K562 (cell line): ENCODE data around the gene TMEM203. TPM values are rescaled to one million over a fixed set of nuclear protein-coding genes. Genes with fewer than 3 reads are reported as not detected.
A peak's percentile ranks its signal among the peaks of the same experiment; 100 is the strongest.

Source experiments
- ATAC-seq: fragments of 200-7000 bp; cut with Tn5 transposase; 3 replicates; pipeline ENCODE4 v1.9.1; 2020; ENCODE audit warnings: moderate library complexity
- BruUV-seq: library from RNA; stranded (reverse); fragments of 400-500 nt; replicated peaks from 2 replicates; lab custom pipeline; 2021; lab: Mats Ljungman, UMichigan
- CTCF ChIA-PET: fragments of 300-600 bp; formaldehyde crosslinking; extraction: SDS; loops from one replicate; lab custom pipeline; 2021; ENCODE audit warnings: low intra/inter-chr PET ratio; lab: Yijun Ruan, JAX
- POLR2A ChIA-PET: fragments of 300-600, 350-650 bp; sonication (Branson Sonifier 250); formaldehyde crosslinking; extraction: SDS; loops from one replicate; lab custom pipeline; 2021; ENCODE audit warnings: antibody characterized with exemption, inconsistent platforms; lab: Yijun Ruan, JAX
- DNase-seq, 4 experiments: peaks; one replicate each; pipeline versions ENCODE4 v3.0.0 to v3.0.0-alpha.2; 2011 to 2018; ENCODE audit warnings: low spot score in 3 of 4, mixed read lengths in 3 of 4; ENCODE audit errors: extremely low read depth in 1 of 4
- FAIRE-seq: peaks from 2 replicates; lab custom pipeline; 2011; peaks lifted over from hg19 to GRCh38; lab: Jason Lieb, UNC
- H2AFZ ChIP-seq: 2 replicates; pipeline ENCODE4 v1.6.0; 2011; ENCODE audit warnings: low read depth, low read length, control low read depth, inconsistent platforms
- H3K27ac ChIP-seq: fragments of 200-600 bp; 3 replicates; pipeline ENCODE4 v1.8.0; 2011; ENCODE audit warnings: low read depth, mild to moderate bottlenecking, control low read depth, inconsistent platforms, low read length, moderate library complexity, mixed read lengths; ENCODE audit errors: extremely low read depth
- H3K27me3 ChIP-seq, 2 experiments: fragments of 300-600 bp in 1 of 2; 2 replicates in 1 of 2; 3 replicates in 1 of 2; pipeline versions ENCODE4 v1.6.0 to v1.8.0; 2011; ENCODE audit warnings: inconsistent platforms in 2 of 2, low read length in 2 of 2, mild to moderate bottlenecking in 1 of 2, mixed read lengths in 1 of 2, moderate library complexity in 1 of 2; ENCODE audit not compliant: control insufficient read depth in 2 of 2, insufficient read depth in 2 of 2
- H3K36me3 ChIP-seq: fragments of 300-600 bp; 3 replicates; pipeline ENCODE4 v1.8.0; 2011; ENCODE audit warnings: mild to moderate bottlenecking, low read length, inconsistent platforms; ENCODE audit not compliant: control insufficient read depth, insufficient read depth
- H3K4me1 ChIP-seq, 2 experiments: fragments of 200-600 bp in 1 of 2; replicated peaks in 1 of 2; 2 replicates in 1 of 2; 3 replicates in 1 of 2; pipeline versions ENCODE4 v1.5.1 to v1.8.0; 2011; ENCODE audit warnings: inconsistent platforms in 2 of 2, low read length in 2 of 2, mild to moderate bottlenecking in 1 of 2, mixed read lengths in 1 of 2, moderate library complexity in 1 of 2; ENCODE audit not compliant: control insufficient read depth in 2 of 2, insufficient read depth in 2 of 2
- H3K4me2 ChIP-seq: 2 replicates; pipeline ENCODE4 v1.6.1; 2011; ENCODE audit warnings: low read length, control low read depth, inconsistent platforms, mixed read lengths; ENCODE audit not compliant: insufficient read depth
- H3K4me3 ChIP-seq: fragments of 200-600 bp; sonication (generic), shearing (Covaris generic); 2 replicates; pipeline ENCODE4 v1.5.1; 2016; ENCODE audit warnings: control low read depth, inconsistent platforms
- H3K79me2 ChIP-seq: fragments of 200-600 bp; 3 replicates; pipeline ENCODE4 v1.8.0; 2011; ENCODE audit warnings: low read length, inconsistent platforms; ENCODE audit not compliant: control insufficient read depth, insufficient read depth
- H3K9ac ChIP-seq, 2 experiments: 2 replicates each; pipeline versions ENCODE4 v1.6.0 to v1.6.1; 2011; ENCODE audit warnings: low read depth in 2 of 2, low read length in 2 of 2, control low read depth in 1 of 2, inconsistent platforms in 1 of 2, mild to moderate bottlenecking in 1 of 2, mixed read lengths in 1 of 2; ENCODE audit not compliant: insufficient read depth in 1 of 2
- H3K9me1 ChIP-seq: one replicate; pipeline ENCODE4 v1.6.0; 2011; ENCODE audit warnings: inconsistent platforms, mild to moderate bottlenecking, low read length, moderate library complexity; ENCODE audit not compliant: control insufficient read depth, insufficient read depth
- H3K9me3 ChIP-seq: replicated peaks from 2 replicates; pipeline ENCODE4 v1.5.1; 2011; ENCODE audit warnings: low read depth, low read length, inconsistent platforms; ENCODE audit not compliant: control insufficient read depth, insufficient read depth
- H4K20me1 ChIP-seq: replicated peaks from 2 replicates; pipeline ENCODE4 v1.6.1; 2011; ENCODE audit warnings: low read length, inconsistent platforms, mixed read lengths; ENCODE audit not compliant: control insufficient read depth, insufficient read depth
- FOXA3 ChIP-seq, 2 experiments: fragments of 450-650 bp in 1 of 2; sonication (generic) in 1 of 2; formaldehyde crosslinking; IDR thresholded peaks in 1 of 2; conservative IDR thresholded peaks in 1 of 2; 2 replicates each; pipeline versions ENCODE4 v1.4.0 to v1.8.0; 2020 to 2022; ENCODE audit warnings: mild to moderate bottlenecking in 2 of 2, missing genetic modification reagents in 1 of 2
- RBFOX2 ChIP-seq: fragments of 200-400 bp; formaldehyde crosslinking; IDR thresholded peaks from 2 replicates; pipeline ENCODE4 v1.6.1; 2017; ENCODE audit warnings: low read depth, mild to moderate bottlenecking, low read length, moderate library complexity
- ZNF57 ChIP-seq: fragments of 450-650 bp; formaldehyde crosslinking; IDR thresholded peaks from 2 replicates; pipeline ENCODE4 v1.4.0; 2020; ENCODE audit warnings: mild to moderate bottlenecking, moderate library complexity
- WGBS: fragments of 100-300 bp; shearing (Covaris generic); methylation state at CpG from one replicate; pipeline ENCODE4 v1.1.6; 2016; ENCODE audit warnings: low coverage, mixed read lengths; ENCODE audit not compliant: insufficient coverage; ENCODE audit errors: missing lambda C conversion rate; 5-methylcytosine and 5-hydroxymethylcytosine counted together
- in situ Hi-C: fragments of 300-500 bp; cut with MboI; formaldehyde crosslinking; loops from 4 replicates; pipeline ENCODE4 v1.15.0; 2018; ENCODE audit warnings: inconsistent platforms, mixed read lengths
- intact Hi-C: fragments of 100-400 bp; cut with micrococcal nuclease; formaldehyde crosslinking; loops from 2 replicates; pipeline ENCODE4 v1.14.2; 2022
- polyA plus RNA-seq, 8 experiments: library from polyadenylated mRNA; depleted of rRNA in 4 of 8; stranded (reverse) in 5 of 8; unstranded in 3 of 8; fragments of >200 nt; fragmentation: Nextera tagmentation in 2 of 8; fragmentation: Illumina TruSeq in 1 of 8; extraction: Ambion mirVana in 2 of 8; extraction: Trizol in 1 of 8; gene quantifications; 2 replicates each; pipeline versions ENCODE4 v1.2.1 to v1.2.3, GENCODE V29; 2011 to 2014; ENCODE audit warnings: inconsistent platforms in 1 of 8, missing spikeins in 1 of 8
- total RNA-seq, 7 experiments: library from RNA; depleted of rRNA in 6 of 7; stranded (reverse); fragments of >200 nt in 6 of 7; fragmentation: Illumina TruSeq in 2 of 7; extraction: Trizol in 2 of 7; gene quantifications; 2 replicates each; pipeline versions ENCODE4 v1.2.1 to v1.2.3, GENCODE V29; 2011 to 2021; ENCODE audit warnings: low replicate concordance in 1 of 7
- TF ChIP-seq, protein P1 (sequence below): sonication (generic); formaldehyde crosslinking; IDR thresholded peaks from 2 replicates; pipeline ENCODE4 v1.8.0; 2022; ENCODE audit warnings: mild to moderate bottlenecking, missing genetic modification reagents, borderline replicate concordance

TMEM203 gene
- total and polyA plus RNA-seq, 9 of the 15 experiments (the other 6 are each of a cell fraction or from before 2014, with no cell fraction given), result 8.8 to 59.5 (median 37.6) TPM

- H3K4me1 ChIP-seq, result peaks cover 20 to 83% of the 10 kb centered on the region in 2 experiments
- no peaks in the 10 kb centered on the region for H3K9me1 ChIP-seq
- CTCF ChIA-PET, result no interaction called here
- peaks cover 43% of the 10 kb centered on the region for H3K79me2 ChIP-seq
- 97% methylated on average over 13 of the region's 19 CpGs for WGBS
- H3K9ac ChIP-seq, result peak overlapping the region in 1 of 2 experiments; percentile 96; a peak in 1 of 4 replicates
- in situ Hi-C loops, result loop anchor here (5.0 kb wide), 1 partner anchor 41 kb away; the partner anchor contains the start of genes CYSRT1 and RNF224
- no peaks in the 10 kb centered on the region for H3K27me3 ChIP-seq
- BruUV-seq, result no TSS peak
- H3K4me2 ChIP-seq, result no peak overlapping the region
- no peak overlapping the region for H3K27ac ChIP-seq
- intact Hi-C loops, result no loop called here
- peaks cover 72% of the 10 kb centered on the region; the same call in 2 of the 3 replicates for H3K36me3 ChIP-seq
- H4K20me1 ChIP-seq, result peaks cover 8% of the 10 kb centered on the region
- FAIRE-seq (no peak), ATAC-seq (no peak), DNase-seq (no peak)
- no peak overlapping the region for H3K4me3 ChIP-seq
- no peaks in the 10 kb centered on the region for H3K9me3 ChIP-seq
- POLR2A ChIA-PET, result no interaction called here
- TF ChIP-seq RBFOX2 (0 out of 2 replicates have a peak, but pooled peaks have one; percentile 15), FOXA3 (CRISPR knock-in tag; conservative IDR thresholded peaks at IDR 0.05 in 1 of 2, IDR thresholded peaks at IDR 0.05 in 1 of 2) (no peak), ZNF57 (CRISPR knock-in tag) (no peak)
- TF ChIP-seq, protein P1, sequence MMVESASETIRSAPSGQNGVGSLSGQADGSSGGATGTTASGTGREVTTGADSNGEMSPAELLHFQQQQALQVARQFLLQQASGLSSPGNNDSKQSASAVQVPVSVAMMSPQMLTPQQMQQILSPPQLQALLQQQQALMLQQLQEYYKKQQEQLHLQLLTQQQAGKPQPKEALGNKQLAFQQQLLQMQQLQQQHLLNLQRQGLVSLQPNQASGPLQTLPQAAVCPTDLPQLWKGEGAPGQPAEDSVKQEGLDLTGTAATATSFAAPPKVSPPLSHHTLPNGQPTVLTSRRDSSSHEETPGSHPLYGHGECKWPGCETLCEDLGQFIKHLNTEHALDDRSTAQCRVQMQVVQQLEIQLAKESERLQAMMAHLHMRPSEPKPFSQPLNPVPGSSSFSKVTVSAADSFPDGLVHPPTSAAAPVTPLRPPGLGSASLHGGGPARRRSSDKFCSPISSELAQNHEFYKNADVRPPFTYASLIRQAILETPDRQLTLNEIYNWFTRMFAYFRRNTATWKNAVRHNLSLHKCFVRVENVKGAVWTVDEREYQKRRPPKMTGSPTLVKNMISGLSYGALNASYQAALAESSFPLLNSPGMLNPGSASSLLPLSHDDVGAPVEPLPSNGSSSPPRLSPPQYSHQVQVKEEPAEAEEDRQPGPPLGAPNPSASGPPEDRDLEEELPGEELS (CRISPR knock-in tag), result no peak
- H2AFZ ChIP-seq, result no peak overlapping the region
Observed at GRCh38 chr9:137185921-137186320, 19.5 kb downstream of the TMEM203 start.
